ENCODE data around the gene CACNA1C.

Gene CACNA1C

DNA sequence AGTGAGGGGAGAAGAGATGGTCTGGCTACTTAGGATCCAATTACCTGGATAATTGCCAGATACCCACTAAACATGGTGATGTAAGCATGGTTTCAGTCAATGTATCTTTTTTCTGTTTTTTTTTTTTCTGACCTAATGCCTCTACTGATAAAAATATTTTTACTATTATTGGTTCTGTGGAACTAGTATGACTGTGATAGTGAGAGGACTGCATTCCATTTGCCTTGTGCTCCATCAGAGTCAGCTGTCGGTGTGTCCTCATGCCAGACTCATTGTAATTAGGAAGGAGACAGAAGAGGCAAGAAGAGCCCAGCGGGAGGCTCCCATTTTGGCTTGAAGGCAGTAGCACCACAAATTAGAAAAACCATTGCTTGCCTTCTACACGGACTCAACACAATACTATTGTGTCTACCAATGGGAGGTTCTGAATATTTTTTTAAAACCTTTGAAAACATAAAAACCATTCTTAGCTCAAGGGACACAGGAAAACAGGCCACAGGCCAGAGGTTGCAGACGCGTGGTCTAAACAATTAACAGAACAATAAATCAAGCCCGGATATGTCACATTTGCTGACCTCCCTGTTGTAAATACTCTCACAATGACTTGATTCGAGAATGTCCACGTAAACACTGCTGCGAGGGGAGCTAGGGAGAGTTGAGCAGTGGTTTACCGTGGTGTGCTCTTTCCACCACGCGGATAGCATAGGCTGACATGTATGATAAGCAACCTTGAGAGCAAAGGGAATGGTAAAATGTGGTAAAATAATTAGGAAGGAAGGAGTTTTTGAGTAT, 35.0 kb upstream of the CACNA1C start:
- in situ Hi-C loops (cut with HindIII; ENCODE audit: low pct_unique_long_range_greater_than_20kb, low sequenced_read_pairs), result no loop called here
- no peak for DNase-seq (ENCODE audit: low read depth in 1 of 2, low spot score in 1 of 2)
- no peak for TF ChIP-seq JUND (IDR thresholded peaks at IDR 0.05; ENCODE audit: low read depth)

DNA sequence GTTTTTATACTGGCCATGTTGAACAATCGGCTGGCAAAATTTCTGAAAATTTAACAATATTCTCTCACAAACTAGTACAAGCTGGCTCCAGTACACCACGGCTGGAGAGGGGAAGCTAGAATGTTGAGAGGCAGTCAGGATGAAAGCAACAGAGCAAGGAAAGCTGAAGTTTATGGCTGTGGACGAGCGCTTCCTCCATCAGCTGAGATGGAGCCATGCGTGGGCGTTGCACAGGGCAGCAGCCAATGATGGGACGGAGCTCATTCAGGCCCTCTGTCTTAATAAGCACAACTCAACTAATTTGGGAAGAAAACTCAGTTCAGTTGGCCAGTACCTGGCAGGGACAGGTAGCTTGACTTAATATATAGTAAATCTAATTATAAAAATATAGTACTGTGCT, 34.4 kb upstream of the CACNA1C start:
- in situ Hi-C loops (cut with HindIII; ENCODE audit: low pct_unique_long_range_greater_than_20kb, low sequenced_read_pairs), result no loop called here
- no peak for DNase-seq (ENCODE audit: low read depth in 1 of 2, low spot score in 1 of 2)
- no peak for TF ChIP-seq JUND (IDR thresholded peaks at IDR 0.05; ENCODE audit: low read depth)

DNA sequence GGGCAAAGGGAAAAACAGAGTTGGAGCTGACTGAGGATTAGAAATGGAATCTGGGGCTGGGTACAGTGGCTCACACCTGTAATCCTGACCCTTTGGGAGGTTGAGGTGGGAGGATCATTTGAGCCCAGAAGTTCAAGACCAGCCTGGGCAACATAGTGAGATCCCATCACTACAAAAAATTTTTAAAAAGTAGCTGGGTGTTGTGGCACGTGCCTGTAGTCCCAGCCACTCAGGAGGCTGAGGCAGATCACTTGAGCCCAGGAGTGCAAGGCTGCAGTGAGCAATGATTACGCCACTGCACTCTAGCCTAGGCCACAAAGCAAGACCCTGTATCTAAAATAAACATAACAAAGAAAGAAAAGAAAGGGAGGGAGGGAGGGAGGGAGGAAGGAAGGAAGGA, 33.7 kb upstream of the CACNA1C start:
- DNase-seq (ENCODE audit: low read depth in 1 of 2, low spot score in 1 of 2), result no peak
- no peak for TF ChIP-seq JUND (IDR thresholded peaks at IDR 0.05; ENCODE audit: low read depth)
- in situ Hi-C loops (cut with HindIII; ENCODE audit: low pct_unique_long_range_greater_than_20kb, low sequenced_read_pairs), result no loop called here

DNA sequence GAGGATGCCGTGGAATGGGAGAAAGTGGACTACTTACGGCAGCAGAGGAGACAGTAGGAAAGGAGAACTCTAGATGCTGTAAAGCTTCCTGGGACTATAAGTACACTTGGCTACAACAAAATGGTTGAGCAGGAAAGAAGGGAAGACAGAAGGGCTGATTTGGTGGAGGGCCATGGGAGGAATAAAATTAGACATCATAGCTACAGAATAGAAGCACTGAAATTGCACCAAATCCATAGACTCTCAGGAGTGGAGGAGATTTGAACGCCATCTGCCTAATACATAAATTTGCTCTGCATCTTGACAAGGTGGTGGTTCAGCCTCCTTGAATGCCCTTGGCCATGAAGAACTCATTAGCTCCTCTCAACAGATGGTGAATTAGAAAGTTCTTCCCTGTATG, 32.3 kb upstream of the CACNA1C start:
- in situ Hi-C loops (cut with HindIII; ENCODE audit: low pct_unique_long_range_greater_than_20kb, low sequenced_read_pairs), result no loop called here
- TF ChIP-seq JUND (IDR thresholded peaks at IDR 0.05; ENCODE audit: low read depth), result no peak
- no peak for DNase-seq (ENCODE audit: low read depth in 1 of 2, low spot score in 1 of 2)

DNA sequence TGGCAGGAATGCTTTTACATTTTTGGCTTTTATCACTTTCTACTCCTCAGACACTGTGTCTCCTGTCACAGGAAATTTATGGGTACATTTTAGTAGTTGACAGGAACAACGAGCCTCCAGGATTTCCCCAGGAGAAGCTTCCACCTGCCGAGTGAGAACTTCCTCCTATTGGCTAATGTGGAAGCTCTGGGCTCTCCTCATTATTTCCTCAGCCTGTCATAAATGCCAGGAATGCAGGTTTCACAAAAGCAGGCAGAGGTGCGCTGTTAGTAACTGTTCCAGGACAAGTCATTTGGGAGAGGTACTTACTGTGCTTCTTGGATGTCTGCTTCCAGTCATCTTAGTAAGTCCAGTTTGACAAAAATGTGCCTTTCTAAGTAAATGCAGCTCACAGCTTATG, 29.4 kb upstream of the CACNA1C start:
- TF ChIP-seq JUND (IDR thresholded peaks at IDR 0.05; ENCODE audit: low read depth), result no peak
- in situ Hi-C loops (cut with HindIII; ENCODE audit: low pct_unique_long_range_greater_than_20kb, low sequenced_read_pairs), result no loop called here
- DNase-seq (ENCODE audit: low read depth in 1 of 2, low spot score in 1 of 2), result peak; percentile 54 to 56

DNA sequence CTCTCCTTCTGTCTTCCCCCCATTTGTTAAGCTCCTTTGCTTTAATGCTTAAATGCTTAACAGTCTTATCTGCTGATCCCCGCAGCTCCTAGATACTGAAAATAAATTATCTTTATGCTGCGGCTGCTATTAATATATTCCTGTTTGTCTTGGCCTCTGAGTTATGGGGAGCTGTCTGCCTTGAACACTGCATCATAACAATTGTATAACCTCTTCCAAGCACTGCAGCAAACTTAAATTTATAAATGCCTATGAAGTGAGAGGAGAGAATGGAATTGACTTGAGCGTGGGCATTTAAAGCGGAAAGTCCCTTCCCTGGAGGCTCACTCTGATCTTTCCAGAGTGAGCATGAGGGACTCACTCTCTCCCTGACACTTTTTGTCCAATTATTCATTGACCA, 25.4 kb upstream of the CACNA1C start:
- in situ Hi-C loops (cut with HindIII; ENCODE audit: low pct_unique_long_range_greater_than_20kb, low sequenced_read_pairs), result no loop called here
- no peak for TF ChIP-seq JUND (IDR thresholded peaks at IDR 0.05; ENCODE audit: low read depth)
- DNase-seq (ENCODE audit: low read depth in 1 of 2, low spot score in 1 of 2), result no peak

DNA sequence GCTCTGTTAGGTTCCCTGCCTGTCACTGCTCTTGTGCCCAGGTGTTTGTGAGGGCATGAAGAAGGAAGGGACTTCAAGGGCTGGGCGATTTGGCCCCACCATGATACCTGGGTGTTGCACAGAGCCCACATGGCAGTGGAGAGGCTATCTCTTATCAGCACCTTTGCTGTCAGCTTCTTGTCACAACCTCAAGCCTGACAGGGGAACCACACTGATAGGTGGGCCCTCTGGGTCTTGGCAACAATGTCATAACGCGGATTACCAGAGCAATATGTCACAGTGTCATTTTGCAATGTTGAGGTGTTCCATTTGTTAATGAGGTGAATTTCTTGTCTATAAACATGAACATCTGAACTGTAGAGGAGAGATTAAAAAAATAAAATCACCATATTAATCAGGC, 22.9 kb upstream of the CACNA1C start:
- TF ChIP-seq JUND (IDR thresholded peaks at IDR 0.05; ENCODE audit: low read depth), result no peak
- DNase-seq (ENCODE audit: low read depth in 1 of 2, low spot score in 1 of 2), result no peak
- in situ Hi-C loops (cut with HindIII; ENCODE audit: low pct_unique_long_range_greater_than_20kb, low sequenced_read_pairs), result no loop called here

DNA sequence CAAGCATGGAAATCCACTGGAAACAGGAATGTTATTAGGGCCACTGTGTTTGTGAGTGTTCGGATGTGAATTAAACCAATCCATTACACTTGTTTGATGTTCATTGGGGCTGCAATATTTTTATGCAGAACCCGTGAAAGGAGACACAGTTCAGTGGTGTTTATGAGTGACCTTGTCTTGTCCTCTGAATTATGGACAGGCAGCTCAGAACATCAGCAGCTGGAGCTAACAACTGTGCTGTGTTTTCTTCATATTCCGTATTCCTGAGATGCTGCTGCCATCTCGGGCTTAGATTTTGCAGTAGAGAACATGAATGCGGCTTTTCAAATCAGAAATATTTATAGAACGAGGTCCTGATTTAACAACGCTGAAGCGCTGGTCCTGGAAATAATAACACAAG, 20.3 kb upstream of the CACNA1C start:
- in situ Hi-C loops (cut with HindIII; ENCODE audit: low pct_unique_long_range_greater_than_20kb, low sequenced_read_pairs), result no loop called here
- TF ChIP-seq JUND (IDR thresholded peaks at IDR 0.05; ENCODE audit: low read depth), result no peak
- no peak for DNase-seq (ENCODE audit: low read depth in 1 of 2, low spot score in 1 of 2)

DNA sequence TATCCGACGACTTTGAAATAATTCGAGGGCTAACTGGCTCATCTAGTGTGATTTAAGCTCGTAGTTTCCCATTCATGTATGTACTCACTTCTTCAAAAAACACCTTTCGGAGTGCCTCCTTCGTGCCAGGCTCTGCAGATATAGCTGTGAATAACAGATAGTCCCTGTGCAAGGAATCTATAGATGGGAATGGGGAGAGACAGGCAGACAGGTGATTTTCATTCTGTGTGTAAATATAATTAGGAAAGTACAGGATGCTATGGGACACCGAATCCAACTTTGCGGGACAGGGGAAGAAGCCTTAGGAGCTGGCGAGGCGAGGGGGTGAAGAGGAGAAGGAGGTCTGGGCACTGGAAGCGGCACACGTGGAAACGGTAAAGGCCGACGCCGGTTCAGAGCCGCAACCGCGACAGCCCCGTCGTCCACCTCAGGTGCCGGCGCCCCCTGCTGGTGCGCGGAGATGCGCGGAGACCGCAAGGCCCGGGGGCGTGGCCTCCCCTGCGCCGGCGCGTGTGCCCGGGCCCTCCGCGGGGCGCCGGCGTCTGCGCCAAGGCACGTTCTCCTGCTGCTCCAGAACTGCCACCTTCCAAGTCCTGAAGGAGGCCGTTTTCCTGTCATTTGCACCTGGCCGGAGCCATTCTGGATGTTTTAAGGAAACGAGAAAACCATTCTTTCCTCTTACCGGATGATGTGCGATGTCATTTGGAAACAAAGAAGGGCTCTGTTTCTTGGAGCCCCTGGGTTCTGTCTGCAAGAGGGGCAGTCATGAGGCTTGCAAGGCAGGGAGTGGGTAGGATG, 18.0 kb upstream of the CACNA1C start:
- no peak for TF ChIP-seq JUND (IDR thresholded peaks at IDR 0.05; ENCODE audit: low read depth)
- DNase-seq (ENCODE audit: low read depth in 1 of 2, low spot score in 1 of 2), result peak; percentile 84 to 87
- in situ Hi-C loops (cut with HindIII; ENCODE audit: low pct_unique_long_range_greater_than_20kb, low sequenced_read_pairs), result no loop called here

DNA sequence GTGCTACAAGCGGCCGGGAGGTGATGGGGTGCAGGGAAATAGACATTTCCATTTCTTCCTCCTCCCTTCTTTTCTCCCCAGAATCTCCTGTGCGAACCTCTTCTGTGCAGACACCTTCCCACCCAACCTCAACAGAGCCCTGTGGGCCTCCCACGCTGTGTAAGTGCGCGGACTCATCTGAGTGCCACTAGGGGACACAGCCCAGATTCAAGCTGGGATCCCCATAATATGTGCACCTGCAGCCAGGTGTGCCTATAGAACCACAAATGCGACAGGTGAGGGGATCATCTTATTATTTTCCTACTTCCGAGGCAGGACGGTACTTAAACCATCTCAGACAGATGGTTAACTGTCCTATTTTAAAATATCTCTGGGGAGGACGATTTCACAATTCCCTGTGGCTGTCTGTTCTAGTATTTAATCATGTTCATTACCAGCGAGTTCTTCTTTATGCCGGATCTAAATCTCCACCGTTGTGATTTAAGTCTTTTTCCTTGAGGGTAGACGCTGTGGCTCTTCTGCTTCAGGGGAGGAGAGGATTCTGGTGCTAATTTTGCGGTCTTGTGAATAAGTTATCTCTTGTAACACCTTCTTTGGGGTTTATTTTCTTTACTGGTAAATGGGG, 17.2 kb upstream of the CACNA1C start:
- no peak for DNase-seq (ENCODE audit: low read depth in 1 of 2, low spot score in 1 of 2)
- in situ Hi-C loops (cut with HindIII; ENCODE audit: low pct_unique_long_range_greater_than_20kb, low sequenced_read_pairs), result no loop called here
- no peak for TF ChIP-seq JUND (IDR thresholded peaks at IDR 0.05; ENCODE audit: low read depth)

DNA sequence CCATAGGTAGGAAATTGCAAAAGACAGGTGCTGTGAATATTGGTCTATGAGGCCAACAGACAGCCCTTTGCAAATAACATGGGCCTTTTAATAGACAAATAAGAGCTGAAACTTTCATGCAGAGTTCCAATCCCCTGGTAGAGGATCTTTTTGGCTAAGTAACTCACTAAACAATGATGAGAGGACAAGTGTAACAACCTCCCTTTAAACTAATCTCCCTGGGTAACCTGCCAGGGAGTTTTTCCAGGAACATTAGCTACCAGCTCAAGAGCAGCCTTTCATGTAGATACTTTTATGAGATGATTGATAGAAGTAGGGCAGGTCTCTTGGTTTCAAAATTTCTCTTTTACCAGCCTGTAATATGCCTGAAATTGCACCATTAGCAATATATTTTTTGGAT, 13.8 kb upstream of the CACNA1C start:
- no peak for DNase-seq (ENCODE audit: low read depth in 1 of 2, low spot score in 1 of 2)
- in situ Hi-C loops (cut with HindIII; ENCODE audit: low pct_unique_long_range_greater_than_20kb, low sequenced_read_pairs), result no loop called here
- TF ChIP-seq JUND (IDR thresholded peaks at IDR 0.05; ENCODE audit: low read depth), result no peak

DNA sequence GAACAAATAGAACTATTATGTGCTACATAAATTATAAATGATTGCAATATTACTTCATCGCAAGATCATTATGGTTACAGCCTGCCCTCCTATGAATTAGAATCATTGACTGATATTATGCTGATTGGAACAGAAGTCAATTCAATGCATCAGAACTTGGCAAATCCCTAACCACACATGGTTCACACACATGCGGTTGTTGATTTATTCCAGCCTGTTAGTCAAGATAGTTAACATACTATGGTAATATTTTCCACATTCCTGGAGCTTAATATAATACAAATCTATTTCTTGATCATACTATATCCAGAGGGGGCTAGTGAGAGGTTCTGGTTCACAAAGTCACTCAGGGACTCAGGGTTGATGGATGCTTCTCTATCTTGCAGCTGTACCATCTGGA, 9.7 kb upstream of the CACNA1C start:
- in situ Hi-C loops (cut with HindIII; ENCODE audit: low pct_unique_long_range_greater_than_20kb, low sequenced_read_pairs), result no loop called here
- TF ChIP-seq JUND (IDR thresholded peaks at IDR 0.05; ENCODE audit: low read depth), result no peak
- no peak for DNase-seq (ENCODE audit: low read depth in 1 of 2, low spot score in 1 of 2)

DNA sequence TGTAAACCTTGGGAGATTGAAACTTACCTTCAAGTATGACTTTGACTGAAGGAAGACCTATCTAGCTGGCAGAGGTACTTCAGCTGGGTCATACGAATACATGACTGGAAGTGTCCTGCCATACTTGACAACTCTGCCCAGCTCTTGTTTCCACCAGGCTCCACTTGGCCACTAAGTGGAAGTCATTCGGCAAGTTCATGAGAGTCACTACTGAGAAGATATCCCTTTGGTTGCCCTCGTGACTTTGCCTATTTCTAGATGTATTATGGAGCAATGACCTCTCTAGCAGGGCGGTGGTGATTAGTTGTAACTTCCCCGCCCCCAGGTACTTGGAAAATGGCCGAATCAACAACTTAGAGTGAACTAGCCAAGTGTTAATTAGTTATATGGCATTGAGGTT, 8.6 kb upstream of the CACNA1C start:
- DNase-seq (ENCODE audit: low read depth in 1 of 2, low spot score in 1 of 2), result no peak
- in situ Hi-C loops (cut with HindIII; ENCODE audit: low pct_unique_long_range_greater_than_20kb, low sequenced_read_pairs), result no loop called here
- no peak for TF ChIP-seq JUND (IDR thresholded peaks at IDR 0.05; ENCODE audit: low read depth)
